22Rv1 (cell line): ENCODE measurements around the gene LMAN2.

ENCODE experiments used
- CTCF ChIP-seq: fragments of 450-650 bp; IDR thresholded peaks from 2 replicates; pipeline ENCODE4 v1.5.1; 2017; ENCODE audit warnings: mild to moderate bottlenecking
- ZFX ChIP-seq: fragments of 450-650 bp; IDR thresholded peaks from 2 replicates; pipeline ENCODE4 v1.6.1; 2017; ENCODE audit warnings: antibody characterized with exemption, borderline replicate concordance

- TF ChIP-seq CTCF (peak; percentile 83), ZFX (no peak)
Measured at GRCh38 chr5:177370488-177371119, 19.1 kb upstream of the LMAN2 start.
